ENCODE measurements around the gene C7orf33. TPM values are rescaled to one million over a fixed set of nuclear protein-coding genes. Genes with fewer than 3 reads are reported as not detected.

The C7orf33 gene
- total RNA-seq, 1 donor = not detected

DNA sequence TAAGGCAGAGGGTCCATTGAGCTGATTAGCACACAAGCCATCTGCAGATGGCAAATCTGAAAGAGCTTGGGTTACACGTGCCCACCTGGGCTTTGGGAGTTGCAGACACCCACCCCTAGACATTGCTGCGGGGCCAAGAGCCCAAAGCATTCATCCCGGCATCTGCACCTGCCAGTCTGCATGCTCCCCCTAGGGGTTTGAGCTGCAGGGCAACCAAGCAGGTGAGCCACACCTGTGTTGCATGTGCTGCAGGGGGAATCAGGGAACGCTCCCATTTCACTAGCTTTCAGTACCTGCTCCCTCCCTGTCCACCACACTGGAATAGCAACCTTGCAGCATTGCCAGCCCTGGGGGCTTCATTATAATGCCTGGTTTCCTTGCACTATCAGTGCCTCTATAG is 21.1 kb downstream of the C7orf33 start:
- TF ChIP-seq, protein P1, sequence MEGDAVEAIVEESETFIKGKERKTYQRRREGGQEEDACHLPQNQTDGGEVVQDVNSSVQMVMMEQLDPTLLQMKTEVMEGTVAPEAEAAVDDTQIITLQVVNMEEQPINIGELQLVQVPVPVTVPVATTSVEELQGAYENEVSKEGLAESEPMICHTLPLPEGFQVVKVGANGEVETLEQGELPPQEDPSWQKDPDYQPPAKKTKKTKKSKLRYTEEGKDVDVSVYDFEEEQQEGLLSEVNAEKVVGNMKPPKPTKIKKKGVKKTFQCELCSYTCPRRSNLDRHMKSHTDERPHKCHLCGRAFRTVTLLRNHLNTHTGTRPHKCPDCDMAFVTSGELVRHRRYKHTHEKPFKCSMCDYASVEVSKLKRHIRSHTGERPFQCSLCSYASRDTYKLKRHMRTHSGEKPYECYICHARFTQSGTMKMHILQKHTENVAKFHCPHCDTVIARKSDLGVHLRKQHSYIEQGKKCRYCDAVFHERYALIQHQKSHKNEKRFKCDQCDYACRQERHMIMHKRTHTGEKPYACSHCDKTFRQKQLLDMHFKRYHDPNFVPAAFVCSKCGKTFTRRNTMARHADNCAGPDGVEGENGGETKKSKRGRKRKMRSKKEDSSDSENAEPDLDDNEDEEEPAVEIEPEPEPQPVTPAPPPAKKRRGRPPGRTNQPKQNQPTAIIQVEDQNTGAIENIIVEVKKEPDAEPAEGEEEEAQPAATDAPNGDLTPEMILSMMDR (IDR thresholded peaks at IDR 0.05; ENCODE audit: insufficient read depth, low read length) = no peak
- no peak for DNase-seq (ENCODE audit: low read depth)
- no peak overlapping the region for H3K4me3 ChIP-seq (ENCODE audit: low read depth, low read length)

DNA sequence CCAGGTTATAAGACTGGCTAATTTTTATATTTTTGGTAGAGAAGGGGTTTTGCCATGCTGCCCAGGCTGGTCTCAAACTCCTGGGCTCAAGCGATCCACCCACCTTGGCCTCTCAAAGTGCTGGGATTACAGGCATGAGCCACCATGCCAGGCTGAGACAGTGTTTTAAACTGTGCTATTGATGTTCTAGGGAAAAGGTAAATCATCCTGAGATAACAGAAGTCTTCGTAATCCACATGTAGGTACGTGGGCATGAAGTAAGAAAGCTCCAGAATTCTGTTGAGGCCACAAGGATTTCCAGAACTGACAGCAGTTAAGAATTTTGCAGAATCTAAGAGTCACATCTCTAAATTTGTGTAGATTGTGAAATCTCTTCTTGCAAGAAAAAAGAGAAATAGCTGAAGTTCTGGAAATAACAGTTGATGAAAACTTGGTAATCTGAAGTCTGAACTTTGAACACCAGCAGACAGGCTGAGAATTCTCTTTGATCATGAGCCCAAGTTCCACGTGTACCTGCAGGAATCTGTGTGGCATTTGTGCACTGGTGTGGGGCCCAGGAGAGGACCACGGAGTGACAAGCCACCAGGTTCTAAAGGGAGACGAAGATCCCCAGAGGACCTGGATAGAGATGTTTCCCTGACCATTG is 24.6 kb downstream of the C7orf33 start:
- TF ChIP-seq, protein P1 (IDR thresholded peaks at IDR 0.05; ENCODE audit: insufficient read depth, low read length) = no peak
- no peak for DNase-seq (ENCODE audit: low read depth)
- H3K4me3 ChIP-seq (ENCODE audit: low read depth, low read length) = no peak overlapping the region

DNA sequence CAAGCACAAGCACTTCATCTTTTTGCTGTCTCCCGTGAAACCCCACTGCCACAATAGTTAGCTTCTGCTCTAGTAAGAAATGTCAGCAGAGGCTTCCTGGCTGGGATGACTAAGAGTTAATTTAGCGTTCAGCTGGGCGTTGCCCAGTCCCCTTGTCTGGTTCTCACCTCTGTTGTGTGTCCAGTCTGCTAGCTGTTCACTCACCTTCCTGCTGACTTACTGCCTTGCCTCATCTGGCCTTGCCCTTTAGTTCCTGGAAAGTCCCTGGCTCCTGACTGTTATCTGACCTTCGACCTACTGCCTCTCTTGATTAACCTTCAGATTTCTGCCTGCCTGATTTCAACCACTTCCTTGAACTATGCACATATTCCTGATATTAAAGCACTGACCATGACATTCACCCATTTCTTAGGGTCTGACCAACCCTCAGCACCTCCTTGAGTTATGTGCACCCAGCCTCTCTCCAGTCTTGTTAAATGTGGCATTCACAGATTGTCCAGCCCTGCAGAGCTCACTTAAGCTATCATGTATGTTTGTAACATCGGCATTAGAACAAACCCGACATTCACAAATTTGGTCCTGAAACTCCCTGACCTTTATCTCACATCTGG is 30.3 kb downstream of the C7orf33 start:
- TF ChIP-seq, protein P1 (IDR thresholded peaks at IDR 0.05; ENCODE audit: insufficient read depth, low read length) = no peak
- no peak for DNase-seq (ENCODE audit: low read depth)
- no peak overlapping the region for H3K4me3 ChIP-seq (ENCODE audit: low read depth, low read length)

DNA sequence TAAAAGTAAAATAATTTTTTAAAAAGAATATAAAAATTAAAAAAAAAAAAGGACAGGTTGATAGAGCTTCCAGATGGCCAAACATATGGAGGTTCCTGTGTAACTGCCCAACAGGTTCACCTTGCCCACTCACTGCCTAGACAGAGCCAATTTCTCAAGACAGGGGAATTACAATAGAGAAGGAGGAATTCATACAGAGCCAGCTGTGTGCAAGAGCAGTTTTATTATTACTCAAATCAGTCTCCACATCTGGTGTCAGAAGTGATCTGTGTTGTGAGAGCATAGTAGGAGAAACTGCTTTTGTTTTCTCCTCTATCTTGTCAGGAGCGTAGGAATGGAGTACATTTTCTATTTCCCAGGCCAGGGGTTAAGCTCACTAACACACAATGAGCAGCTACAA is 31.0 kb downstream of the C7orf33 start:
- no peak overlapping the region for H3K4me3 ChIP-seq (ENCODE audit: low read depth, low read length)
- no peak for DNase-seq (ENCODE audit: low read depth)
- TF ChIP-seq, protein P1 (IDR thresholded peaks at IDR 0.05; ENCODE audit: insufficient read depth, low read length) = no peak

DNA sequence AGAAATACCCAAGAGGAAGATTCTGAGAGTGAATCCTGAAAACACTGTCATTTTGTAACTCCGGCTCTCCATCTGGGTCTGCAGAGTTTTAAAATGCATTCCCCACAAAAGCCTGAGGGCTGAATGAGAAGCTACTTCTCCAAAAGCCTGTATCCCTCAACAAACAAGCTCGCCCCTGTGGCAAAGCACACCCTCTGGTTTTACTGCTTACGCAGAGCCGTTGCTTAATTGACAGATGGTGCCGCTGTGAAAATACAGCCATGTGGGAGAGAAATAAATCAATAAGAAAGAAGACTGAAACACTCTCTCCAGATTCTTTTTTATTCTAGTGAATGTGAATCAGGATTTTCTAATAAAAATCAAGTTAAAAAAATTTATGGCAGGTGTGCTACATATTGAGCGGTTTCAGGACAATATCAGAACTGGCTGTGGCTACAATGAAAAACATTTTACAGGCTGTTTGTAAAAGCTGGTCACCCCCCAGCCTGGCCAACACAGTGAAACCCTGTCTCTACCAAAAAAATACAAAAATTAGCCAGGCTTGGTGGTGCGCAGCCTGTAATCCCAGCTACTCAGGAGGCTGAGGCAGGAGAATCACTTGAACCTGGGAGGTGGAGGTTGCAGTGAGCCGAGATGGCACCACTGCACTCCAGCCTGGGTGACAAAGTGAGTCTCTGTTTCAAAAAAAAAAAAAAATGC is 32.5 kb downstream of the C7orf33 start:
- no peak overlapping the region for H3K4me3 ChIP-seq (ENCODE audit: low read depth, low read length)
- DNase-seq (ENCODE audit: low read depth) = no peak
- TF ChIP-seq, protein P1 (IDR thresholded peaks at IDR 0.05; ENCODE audit: insufficient read depth, low read length) = no peak

DNA sequence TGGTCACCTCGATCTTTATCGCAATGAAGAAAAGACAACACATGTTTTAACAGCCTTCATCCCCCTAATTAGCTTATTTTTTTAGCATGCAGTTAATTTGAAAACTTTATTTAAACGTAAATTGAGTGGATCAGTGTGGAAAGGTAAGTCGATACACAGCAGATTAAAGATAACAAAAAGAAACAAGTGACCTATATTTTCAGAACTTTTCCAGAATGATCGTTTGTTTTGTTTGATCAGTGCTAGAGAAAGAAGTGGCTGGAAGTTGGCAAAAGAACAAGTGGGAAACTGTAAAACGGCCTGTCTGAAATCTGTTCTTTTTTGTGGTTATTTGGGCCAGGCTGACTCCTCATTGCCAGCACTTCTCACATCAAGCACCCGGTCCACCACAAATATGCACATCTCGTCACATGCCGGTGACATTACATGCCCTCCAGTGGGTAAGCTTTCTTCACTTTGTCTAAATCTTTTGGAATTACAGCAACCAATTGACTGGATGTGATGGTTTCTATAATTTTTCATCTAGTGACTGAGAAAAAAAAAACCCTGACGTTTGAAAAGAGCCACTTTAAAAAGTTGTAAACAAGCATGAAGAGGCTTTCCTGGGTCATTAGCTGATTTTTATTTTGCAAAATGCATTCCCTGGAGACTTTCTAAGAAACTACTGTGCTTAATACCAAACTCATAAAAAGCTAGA is 33.2 kb downstream of the C7orf33 start:
- DNase-seq (ENCODE audit: low read depth) = peak; percentile 54
- TF ChIP-seq, protein P1 (IDR thresholded peaks at IDR 0.05; ENCODE audit: insufficient read depth, low read length) = no peak
- no peak overlapping the region for H3K4me3 ChIP-seq (ENCODE audit: low read depth, low read length)
